CD4-positive, alpha-beta T cell (primary cell): Measurements from ENCODE around the gene CDK14. TPM values are rescaled to one million over a fixed set of nuclear protein-coding genes. Genes with fewer than 3 reads are reported as not detected.

Experiments
- ATAC-seq: fragments of 200-7000 bp; cut with Tn5 transposase; one replicate; pipeline ENCODE4 v1.10.0; 2022; ENCODE audit warnings: mild to moderate bottlenecking; ENCODE audit not compliant: poor library complexity
- CTCF ChIA-PET: fragments of 350-600 bp; sonication (Branson Sonifier 250); formaldehyde crosslinking; loops from one replicate; lab custom pipeline; 2021; ENCODE audit warnings: antibody characterized with exemption, inconsistent platforms; lab: Charles Lee
- POLR2A ChIA-PET: fragments of 350-600 bp; sonication (Branson Sonifier 250); formaldehyde crosslinking; loops from one replicate; lab custom pipeline; 2021; ENCODE audit warnings: antibody characterized with exemption, inconsistent platforms; lab: Charles Lee
- DNase-seq, 14 experiments: peaks; one replicate each; pipeline ENCODE4 v3.0.0-alpha.2; 2013 to 2020; ENCODE audit warnings: mixed read lengths in 2 of 14
- H3K27ac ChIP-seq, 2 donors: one replicate each; pipeline versions ENCODE4 v1.5.1 to v1.7.0; 2013; ENCODE audit warnings: low read length in 2 of 2, low read depth in 1 of 2, mild to moderate bottlenecking in 1 of 2
- H3K27me3 ChIP-seq, 2 experiments: 1 replicate in 1 of 2; 2 replicates in 1 of 2; pipeline versions ENCODE4 v1.6.1 to v1.7.0; 2013; ENCODE audit warnings: low read length in 2 of 2, control low read depth in 1 of 2, mild to moderate bottlenecking in 1 of 2, moderate library complexity in 1 of 2; ENCODE audit not compliant: insufficient read depth in 2 of 2, control insufficient read depth in 1 of 2
- H3K36me3 ChIP-seq: one replicate; pipeline ENCODE4 v1.6.1; 2013; ENCODE audit warnings: low read length, control low read depth; ENCODE audit not compliant: insufficient read depth
- H3K4me1 ChIP-seq: one replicate; pipeline ENCODE4 v1.6.1; 2013; ENCODE audit warnings: low read length, control low read depth; ENCODE audit not compliant: insufficient read depth
- H3K4me3 ChIP-seq: one replicate; pipeline ENCODE4 v1.5.1; 2013; ENCODE audit warnings: mild to moderate bottlenecking, low read length, moderate library complexity
- H3K9me3 ChIP-seq, 2 experiments: 1 replicate in 1 of 2; 2 replicates in 1 of 2; pipeline versions ENCODE4 v1.6.1 to v1.7.0; 2013; ENCODE audit warnings: low read length in 2 of 2, mild to moderate bottlenecking in 2 of 2, control low read depth in 1 of 2, moderate library complexity in 1 of 2; ENCODE audit not compliant: control insufficient read depth in 1 of 2, insufficient read depth in 1 of 2
- H3K27ac Mint-ChIP-seq: one replicate; pipeline ENCODE4 v1.8.0; 2020; ENCODE audit warnings: mixed read lengths
- H3K27me3 Mint-ChIP-seq: one replicate; pipeline ENCODE4 v1.8.0; 2021; ENCODE audit warnings: mixed read lengths
- H3K36me3 Mint-ChIP-seq: one replicate; pipeline ENCODE4 v1.8.0; 2021; ENCODE audit warnings: low read depth, mixed read lengths
- H3K4me1 Mint-ChIP-seq: one replicate; pipeline ENCODE4 v1.8.0; 2021; ENCODE audit warnings: low read depth, mixed read lengths
- H3K4me3 Mint-ChIP-seq: one replicate; pipeline ENCODE4 v1.8.0; 2020; ENCODE audit warnings: mild to moderate bottlenecking, mixed read lengths
- H3K9me3 Mint-ChIP-seq: one replicate; pipeline ENCODE4 v1.8.0; 2020; ENCODE audit warnings: mixed read lengths
- CTCF ChIP-seq: fragments of 200-600 bp; IDR thresholded peaks from one replicate; pipeline ENCODE4 v1.8.0; 2022; ENCODE audit warnings: antibody characterized with exemption, mild to moderate bottlenecking
- intact Hi-C, 2 experiments: fragments of 100-400 bp; cut with DNase I in 1 of 2; cut with micrococcal nuclease in 1 of 2; formaldehyde crosslinking; loops; one replicate each; pipeline versions ENCODE4 v1.15.1 to v1.9.0; 2023 to 2025; cut with DNase I, micrococcal nuclease
- total RNA-seq, 174 experiments: library from RNA in 2 of 174; stranded (reverse) in 2 of 174; gene quantifications; one replicate each; pipeline ENCODE4 v1.2.3 and lab custom pipeline; 2021 to 2026

The CDK14 gene
- total RNA-seq, 2 experiments from 2014 or later = 0.45 to 0.47 TPM

DNA sequence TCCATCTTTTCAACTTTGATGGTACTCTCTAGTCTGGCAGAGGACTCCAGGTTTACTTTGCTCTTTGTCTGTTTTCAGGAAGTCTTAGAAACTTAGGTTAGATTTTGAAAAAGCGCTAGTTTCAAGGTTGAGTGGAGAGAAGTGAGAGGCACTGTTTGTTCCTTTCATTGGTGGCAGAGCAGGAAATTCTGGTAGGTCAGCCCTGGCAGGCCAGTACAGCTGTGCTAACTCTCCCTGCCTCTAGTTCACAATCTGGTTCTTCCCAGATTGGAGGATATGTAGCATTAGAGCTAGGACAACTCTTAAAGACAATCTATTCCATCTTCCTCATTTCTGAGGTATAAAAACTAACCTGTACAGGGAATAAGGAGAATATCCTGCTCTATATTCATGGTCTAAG, 507.2 kb downstream of the CDK14 start:
- no peaks in the 10 kb centered on the region for H3K9me3 ChIP-seq
- H3K36me3 Mint-ChIP-seq = no peaks in the 10 kb centered on the region
- intact Hi-C loops = no loop called here
- no peak overlapping the region for H3K27ac ChIP-seq
- H3K4me1 ChIP-seq = no peaks in the 10 kb centered on the region
- no peaks in the 10 kb centered on the region for H3K4me1 Mint-ChIP-seq
- DNase-seq (no peak), ATAC-seq (no peak)
- no peaks in the 10 kb centered on the region for H3K9me3 Mint-ChIP-seq
- H3K27me3 ChIP-seq = no peaks in the 10 kb centered on the region
- no peak overlapping the region for H3K4me3 ChIP-seq
- TF ChIP-seq CTCF = no peak
- no peak overlapping the region for H3K4me3 Mint-ChIP-seq
- H3K27me3 Mint-ChIP-seq = no peaks in the 10 kb centered on the region
- ChIA-PET CTCF (no interaction called here), POLR2A (no interaction called here)
- no peak overlapping the region for H3K27ac Mint-ChIP-seq
- no peaks in the 10 kb centered on the region for H3K36me3 ChIP-seq

DNA sequence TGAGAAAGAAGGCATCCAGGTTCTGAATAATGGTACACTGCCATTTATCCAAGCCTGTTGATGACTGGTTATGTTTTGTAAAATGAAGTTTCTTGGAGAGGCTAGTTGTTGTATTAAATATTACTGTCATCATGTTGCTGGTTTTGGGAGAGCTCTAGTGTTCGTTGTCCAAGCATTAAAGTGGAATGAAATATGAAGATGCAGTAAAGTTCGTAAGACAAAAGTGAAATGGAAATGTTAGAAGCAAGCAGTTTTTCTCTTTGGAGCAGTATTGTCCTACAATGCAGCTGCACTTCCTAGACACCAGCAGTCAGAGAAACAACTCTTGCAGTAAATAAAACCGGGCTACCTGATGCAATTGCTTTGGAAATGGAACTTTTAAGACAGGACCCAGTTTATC, 511.3 kb downstream of the CDK14 start:
- no peaks in the 10 kb centered on the region for H3K9me3 ChIP-seq
- no peak for TF ChIP-seq CTCF
- no peak overlapping the region for H3K27ac ChIP-seq
- DNase-seq (no peak), ATAC-seq (no peak)
- no peaks in the 10 kb centered on the region for H3K36me3 ChIP-seq
- H3K4me3 ChIP-seq = no peak overlapping the region
- Mint-ChIP-seq H3K27ac (no peak overlapping the region), H3K36me3 (no peaks in the 10 kb centered on the region), H3K4me1 (no peaks in the 10 kb centered on the region), H3K4me3 (no peak overlapping the region), H3K27me3 (no peaks in the 10 kb centered on the region), H3K9me3 (no peaks in the 10 kb centered on the region)
- H3K4me1 ChIP-seq = no peaks in the 10 kb centered on the region
- intact Hi-C loops = no loop called here
- no peaks in the 10 kb centered on the region for H3K27me3 ChIP-seq
- ChIA-PET CTCF (no interaction called here), POLR2A (no interaction called here)

DNA sequence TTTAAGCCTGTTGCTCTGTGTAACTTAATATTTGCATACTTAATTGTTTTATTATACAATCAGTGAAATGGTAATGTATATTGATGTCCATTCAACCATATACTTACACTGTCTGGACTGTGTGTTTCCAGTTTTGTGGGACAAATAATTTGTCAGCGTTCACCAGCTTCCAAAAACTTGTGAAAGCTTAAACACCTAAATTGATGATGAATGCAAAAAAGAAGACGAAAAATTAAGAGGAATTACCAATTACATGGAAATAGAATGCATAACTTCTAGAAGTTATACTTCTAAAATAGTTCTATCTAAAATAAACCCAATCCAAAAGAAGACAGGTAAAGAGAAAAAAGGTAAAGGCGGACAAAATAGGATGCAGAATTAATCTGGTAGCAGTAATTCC, 513.1 kb downstream of the CDK14 start:
- POLR2A ChIA-PET = no interaction called here
- Histone ChIP-seq H3K9me3 (no peaks in the 10 kb centered on the region), H3K27me3 (no peaks in the 10 kb centered on the region), H3K4me3 (no peak overlapping the region), H3K27ac (no peak overlapping the region), H3K36me3 (no peaks in the 10 kb centered on the region), H3K4me1 (no peaks in the 10 kb centered on the region)
- no peak for DNase-seq
- Mint-ChIP-seq H3K4me1 (no peaks in the 10 kb centered on the region), H3K4me3 (no peak overlapping the region), H3K9me3 (no peaks in the 10 kb centered on the region), H3K36me3 (no peaks in the 10 kb centered on the region), H3K27me3 (no peaks in the 10 kb centered on the region), H3K27ac (no peak overlapping the region)
- intact Hi-C loops = no loop called here
- CTCF ChIA-PET = interaction anchor here (0.6 kb wide), 1 partner anchor 550 kb away, joined by 3 read pairs; no protein-coding TSS in a partner anchor
- TF ChIP-seq CTCF = no peak
- no peak for ATAC-seq
